ENCODE results near the gene SMIM28. TPM values are rescaled to one million over a fixed set of nuclear protein-coding genes. Genes with fewer than 3 reads are reported as not detected.

The SMIM28 gene
- total RNA-seq, 1 experiment from 2014 or later, result not detected

GRCh38 chr6:138374230-138374629, 3.5 kb upstream of the SMIM28 start:
- TF ChIP-seq POLR2AphosphoS5 (IDR thresholded peaks at IDR 0.05; ENCODE audit: low read depth, low read length) (no peak), TCF7L2 (IDR thresholded peaks at IDR 0.05; ENCODE audit: low read depth, low read length) (no peak), SIN3A (IDR thresholded peaks at IDR 0.05; ENCODE audit: borderline replicate concordance, insufficient read depth, low read depth, low read length) (no peak), CTCF (IDR thresholded peaks at IDR 0.05) (no peak)
- TF ChIP-seq, protein P1, sequence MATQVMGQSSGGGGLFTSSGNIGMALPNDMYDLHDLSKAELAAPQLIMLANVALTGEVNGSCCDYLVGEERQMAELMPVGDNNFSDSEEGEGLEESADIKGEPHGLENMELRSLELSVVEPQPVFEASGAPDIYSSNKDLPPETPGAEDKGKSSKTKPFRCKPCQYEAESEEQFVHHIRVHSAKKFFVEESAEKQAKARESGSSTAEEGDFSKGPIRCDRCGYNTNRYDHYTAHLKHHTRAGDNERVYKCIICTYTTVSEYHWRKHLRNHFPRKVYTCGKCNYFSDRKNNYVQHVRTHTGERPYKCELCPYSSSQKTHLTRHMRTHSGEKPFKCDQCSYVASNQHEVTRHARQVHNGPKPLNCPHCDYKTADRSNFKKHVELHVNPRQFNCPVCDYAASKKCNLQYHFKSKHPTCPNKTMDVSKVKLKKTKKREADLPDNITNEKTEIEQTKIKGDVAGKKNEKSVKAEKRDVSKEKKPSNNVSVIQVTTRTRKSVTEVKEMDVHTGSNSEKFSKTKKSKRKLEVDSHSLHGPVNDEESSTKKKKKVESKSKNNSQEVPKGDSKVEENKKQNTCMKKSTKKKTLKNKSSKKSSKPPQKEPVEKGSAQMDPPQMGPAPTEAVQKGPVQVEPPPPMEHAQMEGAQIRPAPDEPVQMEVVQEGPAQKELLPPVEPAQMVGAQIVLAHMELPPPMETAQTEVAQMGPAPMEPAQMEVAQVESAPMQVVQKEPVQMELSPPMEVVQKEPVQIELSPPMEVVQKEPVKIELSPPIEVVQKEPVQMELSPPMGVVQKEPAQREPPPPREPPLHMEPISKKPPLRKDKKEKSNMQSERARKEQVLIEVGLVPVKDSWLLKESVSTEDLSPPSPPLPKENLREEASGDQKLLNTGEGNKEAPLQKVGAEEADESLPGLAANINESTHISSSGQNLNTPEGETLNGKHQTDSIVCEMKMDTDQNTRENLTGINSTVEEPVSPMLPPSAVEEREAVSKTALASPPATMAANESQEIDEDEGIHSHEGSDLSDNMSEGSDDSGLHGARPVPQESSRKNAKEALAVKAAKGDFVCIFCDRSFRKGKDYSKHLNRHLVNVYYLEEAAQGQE (IDR thresholded peaks at IDR 0.05; ENCODE audit: insufficient read depth in 1 of 2, low read depth in 2 of 2, low read length in 1 of 2), result no peak
- ATAC-seq, result no peak
- Histone ChIP-seq H3K36me3 (ENCODE audit: control insufficient read depth, insufficient read depth, low read length) (no peaks in the 10 kb centered on the region), H3K27ac (ENCODE audit: low read length) (no peak overlapping the region), H3K4me3 (ENCODE audit: low read depth in 2 of 2, low read length in 2 of 2) (no peak overlapping the region), H3K4me1 (ENCODE audit: control insufficient read depth, insufficient read depth, low read length) (no peaks in the 10 kb centered on the region), H3K9me3 (ENCODE audit: control insufficient read depth, insufficient read depth, low read depth, low read length) (no peaks in the 10 kb centered on the region), H3K27me3 (ENCODE audit: control insufficient read depth, insufficient read depth, low read length) (no peaks in the 10 kb centered on the region; the same call in 1 of the 2 replicates)
- no TSS peak for BruUV-seq (replicated peaks)
- ChIA-PET CTCF (interaction anchor here (0.6 kb wide), 1 partner anchor 212 kb away, joined by 4 read pairs; no protein-coding TSS in a partner anchor), POLR2A (no interaction called here)
- in situ Hi-C loops (cut with HindIII; ENCODE audit: low pct_unique_long_range_greater_than_20kb, low sequenced_read_pairs) (no loop called here), intact Hi-C loops (cut with micrococcal nuclease; ENCODE audit: unreplicated experiment) (no loop called here)
- DNase-seq (ENCODE audit: low read depth, low spot score), result no peak

DNA sequence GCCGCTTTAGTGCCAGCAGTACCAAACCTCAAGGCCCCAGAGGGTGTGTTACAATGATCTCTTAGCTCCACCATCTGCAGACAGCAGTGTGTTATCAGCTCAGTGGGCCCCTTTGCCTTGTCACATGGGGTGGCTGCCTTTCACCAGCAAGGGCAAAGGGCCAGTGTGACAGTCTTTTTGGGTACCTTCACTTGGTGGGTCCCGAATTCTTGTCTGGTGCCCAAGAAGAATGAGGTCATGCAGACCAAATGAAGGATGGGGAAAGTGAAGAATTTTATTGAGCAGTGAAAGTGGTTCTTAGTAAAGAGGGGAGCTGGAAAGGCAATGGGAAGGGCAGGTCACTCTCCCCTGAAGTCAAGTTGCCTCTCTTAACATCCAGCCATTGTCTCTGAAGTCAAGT, 2.9 kb upstream of the SMIM28 start:
- POLR2A ChIA-PET, result no interaction called here

More for the DNA sequence above, 2.9 kb upstream of the SMIM28 start:
- BruUV-seq (replicated peaks), result no TSS peak
- intact Hi-C loops (cut with micrococcal nuclease; ENCODE audit: unreplicated experiment) (no loop called here), in situ Hi-C loops (cut with HindIII; ENCODE audit: low pct_unique_long_range_greater_than_20kb, low sequenced_read_pairs) (no loop called here)
- no peaks in the 10 kb centered on the region for H3K9me3 ChIP-seq (ENCODE audit: control insufficient read depth, insufficient read depth, low read depth, low read length)
- H3K36me3 ChIP-seq (ENCODE audit: control insufficient read depth, insufficient read depth, low read length), result no peaks in the 10 kb centered on the region
- ATAC-seq (no peak), DNase-seq (ENCODE audit: low read depth, low spot score) (no peak)
- no peaks in the 10 kb centered on the region; the same call in 1 of the 2 replicates for H3K27me3 ChIP-seq (ENCODE audit: control insufficient read depth, insufficient read depth, low read length)
- H3K27ac ChIP-seq (ENCODE audit: low read length), result no peak overlapping the region
- CTCF ChIA-PET, result no interaction called here
- TF ChIP-seq, protein P1 (IDR thresholded peaks at IDR 0.05; ENCODE audit: insufficient read depth in 1 of 2, low read depth in 2 of 2, low read length in 1 of 2), result no peak
- TF ChIP-seq SIN3A (IDR thresholded peaks at IDR 0.05; ENCODE audit: borderline replicate concordance, insufficient read depth, low read depth, low read length), result no peak
- no peak for TF ChIP-seq TCF7L2 (IDR thresholded peaks at IDR 0.05; ENCODE audit: low read depth, low read length)
- TF ChIP-seq CTCF (IDR thresholded peaks at IDR 0.05), result no peak
- no peak for TF ChIP-seq POLR2AphosphoS5 (IDR thresholded peaks at IDR 0.05; ENCODE audit: low read depth, low read length)
- H3K4me1 ChIP-seq (ENCODE audit: control insufficient read depth, insufficient read depth, low read length), result no peaks in the 10 kb centered on the region
- H3K4me3 ChIP-seq (ENCODE audit: low read depth in 2 of 2, low read length in 2 of 2), result no peak overlapping the region

Data from Panc1 (cell line).